HG03175 (cell line): ENCODE results near the gene ZCCHC2.

ENCODE experiments used
- ATAC-seq: cut with Tn5 transposase; IDR thresholded peaks from one replicate; pipeline ENCODE4 v1.9.1; 2021; ENCODE audit warnings: mild to moderate bottlenecking, moderate library complexity; ENCODE audit not compliant: unreplicated experiment

The ZCCHC2 gene

GRCh38 chr18:62574776-62575175 lies 52.0 kb downstream of the ZCCHC2 start:
- no peak for ATAC-seq

- ATAC-seq = no peak
These were observed 53.4 kb downstream of the ZCCHC2 start for GRCh38 chr18:62576271-62576670.

GRCh38 chr18:62576845-62577512 lies 54.2 kb downstream of the ZCCHC2 start:
- ATAC-seq = peak; percentile 56

- ATAC-seq = peak; percentile 38
These were observed 54.9 kb downstream of the ZCCHC2 start for GRCh38 chr18:62577765-62578164.

- no peak for ATAC-seq
These were observed 56.2 kb downstream of the ZCCHC2 start for GRCh38 chr18:62578980-62579511.

GRCh38 chr18:62583376-62583775 lies 60.6 kb downstream of the ZCCHC2 start:
- no peak for ATAC-seq

- ATAC-seq = peak; percentile 90
These were observed 61.7 kb downstream of the ZCCHC2 start for GRCh38 chr18:62584241-62585120.

- peak; percentile 27 for ATAC-seq
These were observed 62.7 kb downstream of the ZCCHC2 start for GRCh38 chr18:62585274-62586150.

GRCh38 chr18:62586151-62586774 lies 63.4 kb downstream of the ZCCHC2 start:
- ATAC-seq = peak; percentile 69

GRCh38 chr18:62586781-62587487 lies 64.1 kb downstream of the ZCCHC2 start:
- no peak for ATAC-seq

GRCh38 chr18:62587689-62588088 lies 64.9 kb downstream of the ZCCHC2 start:
- ATAC-seq = no peak

GRCh38 chr18:62588217-62588616 lies 65.4 kb downstream of the ZCCHC2 start:
- no peak for ATAC-seq

- ATAC-seq = no peak
These were observed 68.2 kb downstream of the ZCCHC2 start for GRCh38 chr18:62590799-62591590.

GRCh38 chr18:62596145-62597005 lies 73.5 kb downstream of the ZCCHC2 start:
- ATAC-seq = no peak

- no peak for ATAC-seq
These were observed 79.0 kb downstream of the ZCCHC2 start for GRCh38 chr18:62601871-62602270.

- ATAC-seq = no peak
These were observed 79.9 kb downstream of the ZCCHC2 start for GRCh38 chr18:62602706-62603105.

GRCh38 chr18:62603211-62603610 lies 80.4 kb downstream of the ZCCHC2 start:
- no peak for ATAC-seq

GRCh38 chr18:62603979-62604378 lies 81.2 kb downstream of the ZCCHC2 start:
- no peak for ATAC-seq
